ENCODE data around the gene PRKCA. TPM values are rescaled to one million over a fixed set of nuclear protein-coding genes. Genes with fewer than 3 reads are reported as not detected.

Gene PRKCA
- total RNA-seq, 2 experiments from 2014 or later, result 84.4 to 87.9 TPM

DNA sequence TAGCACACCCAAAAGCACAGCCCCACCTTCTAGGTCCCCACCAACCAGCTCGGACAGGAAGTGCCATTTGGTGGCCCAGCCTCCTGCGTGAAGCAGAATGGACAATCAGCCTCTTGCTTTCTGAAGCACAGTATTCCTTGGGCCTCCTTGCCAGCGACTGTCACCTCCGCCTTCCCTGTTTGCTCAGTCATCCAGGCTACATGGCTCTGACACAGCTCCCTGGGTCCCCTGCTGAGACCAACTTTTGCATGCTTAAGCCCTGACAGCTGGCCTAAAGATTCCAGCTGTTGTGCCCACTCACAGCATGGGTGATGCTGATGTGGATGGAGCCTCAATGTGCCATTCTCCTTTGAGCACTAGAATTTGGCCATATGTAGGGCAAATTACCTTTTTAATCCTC lies 528.0 kb downstream of the PRKCA start:
- no peaks in the 10 kb centered on the region for H3K36me3 Mint-ChIP-seq (ENCODE audit: low read depth)
- no peak for TF ChIP-seq CTCF (IDR thresholded peaks at IDR 0.05)
- no peak for ATAC-seq

DNA sequence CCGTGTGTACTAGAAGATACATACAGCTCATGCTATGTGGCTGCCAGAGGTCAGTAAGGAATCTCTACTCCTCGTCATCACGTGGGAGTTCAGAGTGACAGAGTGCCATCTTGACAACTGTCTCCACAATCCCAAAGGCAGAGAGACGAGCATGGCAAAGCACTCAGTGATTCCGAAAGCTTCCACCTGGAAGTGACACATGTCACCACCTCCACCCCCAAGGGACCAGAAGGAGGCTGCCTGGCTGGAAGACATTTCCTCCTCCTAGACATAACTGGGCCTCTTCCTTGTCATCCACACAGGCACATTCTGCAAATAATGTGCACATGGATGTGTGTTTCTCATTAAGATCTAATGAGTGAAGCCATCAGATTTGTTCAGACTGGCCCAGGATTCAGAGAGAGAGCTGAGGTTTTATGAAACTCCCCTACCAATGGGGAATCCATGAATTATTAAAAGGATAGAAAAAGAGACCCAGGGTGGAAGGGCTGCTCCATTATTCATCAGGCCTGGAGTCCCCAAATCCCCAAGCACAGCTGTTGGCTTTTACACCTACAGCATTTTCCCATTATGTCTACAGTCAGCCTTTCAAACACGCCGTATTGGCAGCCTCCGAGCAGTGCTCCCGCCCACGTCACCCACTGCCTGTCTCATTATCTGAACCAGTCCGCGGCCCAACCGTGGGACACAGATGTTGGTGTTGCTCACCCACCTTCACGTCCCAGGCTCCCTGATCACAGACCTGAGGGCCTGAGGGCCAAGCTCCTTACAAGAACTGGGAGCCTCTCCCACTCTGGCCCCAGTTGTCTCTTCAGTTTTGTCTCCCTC lies 529.2 kb downstream of the PRKCA start:
- Mint-ChIP-seq H3K27ac (no peak overlapping the region), H3K4me1 (ENCODE audit: low read depth) (no peaks in the 10 kb centered on the region), H3K36me3 (ENCODE audit: low read depth) (no peaks in the 10 kb centered on the region), H3K4me3 (no peak overlapping the region), H3K9me3 (no peaks in the 10 kb centered on the region), H3K27me3 (peaks cover 64% of the 10 kb centered on the region)
- POLR2A ChIA-PET, result no interaction called here
- intact Hi-C loops (cut with micrococcal nuclease), result no loop called here
- ATAC-seq, result no peak
- no peak for TF ChIP-seq CTCF (IDR thresholded peaks at IDR 0.05)
- CTCF ChIA-PET, result no interaction called here
- no peak for DNase-seq

More for the DNA sequence above, 528.0 kb downstream of the PRKCA start:
- Mint-ChIP-seq H3K27ac (no peak overlapping the region), H3K9me3 (no peaks in the 10 kb centered on the region), H3K4me3 (no peak overlapping the region), H3K27me3 (peaks cover 57% of the 10 kb centered on the region), H3K4me1 (ENCODE audit: low read depth) (no peaks in the 10 kb centered on the region)
- intact Hi-C loops (cut with micrococcal nuclease), result no loop called here
- ChIA-PET CTCF (interaction anchor here (0.9 kb wide), 1 partner anchor 25 kb away, joined by 3 read pairs; no protein-coding TSS in a partner anchor), POLR2A (no interaction called here)
- DNase-seq, result no peak

DNA sequence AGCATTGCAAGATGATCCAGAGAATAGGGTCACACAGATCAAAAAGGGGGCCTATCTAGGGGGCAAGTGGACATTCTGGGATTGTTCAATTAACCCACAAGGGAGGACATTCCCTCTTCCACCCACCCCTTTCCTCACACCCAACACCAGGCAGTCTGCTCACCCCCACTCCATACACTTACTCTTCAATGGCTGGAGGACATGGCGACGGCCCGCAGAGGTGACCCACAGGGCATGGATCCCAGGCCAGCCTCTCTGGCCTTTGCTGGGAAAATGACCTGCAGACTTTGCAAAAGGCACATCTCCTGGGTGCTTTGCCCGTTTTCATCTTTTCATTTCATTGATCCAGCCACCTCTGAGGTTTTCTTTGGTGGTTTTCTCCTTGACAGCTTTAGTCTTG lies 530.8 kb downstream of the PRKCA start:
- no peak overlapping the region for H3K27ac Mint-ChIP-seq
- no peak for TF ChIP-seq CTCF (IDR thresholded peaks at IDR 0.05)

DNA sequence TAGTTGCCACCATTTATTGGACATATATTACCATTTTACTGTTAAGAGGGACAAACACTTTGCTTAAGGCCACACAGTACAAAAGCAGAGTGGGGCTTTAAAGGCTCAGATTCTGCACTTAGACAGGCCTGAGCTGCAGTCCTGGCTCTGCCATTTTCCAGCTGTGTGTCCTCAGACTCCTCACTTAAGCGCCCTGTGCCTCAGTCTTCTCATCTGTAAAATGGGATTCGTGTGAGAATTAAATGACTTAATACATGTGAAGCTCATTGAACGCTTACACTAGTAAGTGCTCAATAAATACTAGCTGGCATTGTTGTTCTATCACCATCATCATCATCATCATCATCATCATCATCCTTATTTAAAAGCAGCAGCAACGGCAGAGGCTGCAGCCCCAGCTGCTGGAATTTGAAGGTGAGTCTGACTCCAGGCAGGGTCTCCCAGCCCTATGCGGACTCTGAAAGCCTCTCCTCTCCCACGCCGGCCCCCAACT lies 532.1 kb downstream of the PRKCA start:
- DNase-seq (no peak), ATAC-seq (no peak)
- CTCF ChIA-PET, result no interaction called here
- H3K27ac Mint-ChIP-seq, result no peak overlapping the region
- peaks cover 48% of the 10 kb centered on the region for H3K27me3 Mint-ChIP-seq
- no peaks in the 10 kb centered on the region for H3K9me3 Mint-ChIP-seq
- H3K4me3 Mint-ChIP-seq, result no peak overlapping the region
- H3K4me1 Mint-ChIP-seq (ENCODE audit: low read depth), result no peaks in the 10 kb centered on the region
- POLR2A ChIA-PET, result no interaction called here
- no peaks in the 10 kb centered on the region for H3K36me3 Mint-ChIP-seq (ENCODE audit: low read depth)
- TF ChIP-seq CTCF (IDR thresholded peaks at IDR 0.05), result no peak
- intact Hi-C loops (cut with micrococcal nuclease), result no loop called here

More for the DNA sequence above, 530.8 kb downstream of the PRKCA start:
- intact Hi-C loops (cut with micrococcal nuclease), result no loop called here
- DNase-seq (no peak), ATAC-seq (no peak)
- POLR2A ChIA-PET, result no interaction called here
- CTCF ChIA-PET, result no interaction called here
- no peak overlapping the region for H3K4me3 Mint-ChIP-seq
- H3K36me3 Mint-ChIP-seq (ENCODE audit: low read depth), result no peaks in the 10 kb centered on the region
- H3K27me3 Mint-ChIP-seq, result peaks cover 59% of the 10 kb centered on the region
- no peaks in the 10 kb centered on the region for H3K4me1 Mint-ChIP-seq (ENCODE audit: low read depth)
- no peaks in the 10 kb centered on the region for H3K9me3 Mint-ChIP-seq

DNA sequence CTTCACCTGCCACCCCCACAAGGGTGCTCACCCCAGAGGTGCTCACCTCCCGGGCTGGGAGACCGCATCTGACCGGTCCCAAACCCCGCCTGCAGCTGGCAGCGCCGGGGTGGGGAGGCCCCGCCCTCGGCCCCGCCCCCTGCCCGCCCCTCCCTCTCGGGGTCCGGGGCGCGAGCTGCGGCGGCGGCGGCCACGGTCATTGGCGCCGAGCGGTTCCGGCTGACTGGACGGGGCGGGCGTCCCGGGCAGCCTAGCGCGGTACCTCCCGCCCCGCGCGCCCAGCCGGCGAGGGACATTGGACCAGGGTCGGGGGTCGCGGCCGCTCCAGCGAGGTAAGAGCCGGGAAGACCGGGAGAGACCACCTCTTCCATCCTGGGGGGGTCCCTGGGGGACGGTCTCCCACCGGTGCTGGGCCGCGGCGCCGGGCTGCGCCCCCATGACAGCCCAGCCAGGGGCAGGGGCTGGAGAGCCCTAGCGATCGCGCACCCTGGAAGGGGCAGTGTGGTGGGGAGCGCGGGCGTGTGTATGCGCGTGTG lies 532.6 kb downstream of the PRKCA start, which contains the start of gene CACNG5:
CACNG5 (plus strand) TSS at position 199 of the 536 bp plus-strand sequence. CDS start 42,216 bp downstream, outside the sequence.
- H3K36me3 Mint-ChIP-seq (ENCODE audit: low read depth), result no peaks in the 10 kb centered on the region
- no peak within 1 kb of the TSS for H3K4me3 Mint-ChIP-seq
- no peaks in the 10 kb centered on the region for H3K4me1 Mint-ChIP-seq (ENCODE audit: low read depth)
- ChIA-PET POLR2A (no interaction called here), CTCF (no interaction called here)
- no peaks in the 10 kb centered on the region for H3K9me3 Mint-ChIP-seq
- no peak for TF ChIP-seq CTCF (IDR thresholded peaks at IDR 0.05)
- peaks cover 43% of the 10 kb centered on the region for H3K27me3 Mint-ChIP-seq
- DNase-seq, result no peak
- intact Hi-C loops (cut with micrococcal nuclease), result no loop called here
- no peak within 1 kb of the TSS for H3K27ac Mint-ChIP-seq
- ATAC-seq, result no peak
